RWPE1 (cell line): Measurements from ENCODE around the gene INPP5A.

ENCODE experiments used
- CTCF ChIA-PET: fragments of 350-600 bp; sonication (Branson Sonifier 250); formaldehyde crosslinking; extraction: SDS; loops from one replicate; lab custom pipeline; 2021; lab: Yijun Ruan, JAX
- POLR2A ChIA-PET: fragments of 400-600 bp; formaldehyde crosslinking; extraction: SDS; loops from one replicate; lab custom pipeline; 2020; ENCODE audit warnings: antibody characterized with exemption; ENCODE audit not compliant: low non-redundant PET; lab: Yijun Ruan, JAX
- DNase-seq: peaks from one replicate; pipeline ENCODE4 v3.0.0; 2012; ENCODE audit warnings: low spot score
- H3K27ac ChIP-seq: fragments of 450-650 bp; 2 replicates; pipeline ENCODE4 v1.5.1; 2017
- CTCF ChIP-seq: fragments of 450-650 bp; conservative IDR thresholded peaks from 2 replicates; pipeline ENCODE4 v1.5.1; 2017; ENCODE audit warnings: low read depth, mild to moderate bottlenecking

The INPP5A gene

GRCh38 chr10:132643709-132644526 is 106.3 kb downstream of the INPP5A start:
- ChIA-PET CTCF (interaction anchor here (0.6 to 2.1 kb wide), 3 partner anchors 11 to 223 kb away, joined by 4 to 8 read pairs (median 6); no protein-coding TSS in a partner anchor), POLR2A (no interaction called here)
- TF ChIP-seq CTCF: no peak
- DNase-seq: no peak
- no peak overlapping the region; the same call in 1 of the 2 replicates for H3K27ac ChIP-seq

GRCh38 chr10:132644527-132645246 is 107.1 kb downstream of the INPP5A start:
- ChIA-PET POLR2A (no interaction called here), CTCF (interaction anchor here (0.6 to 2.1 kb wide), 3 partner anchors 10 to 223 kb away, joined by 4 to 8 read pairs (median 6); no protein-coding TSS in a partner anchor)
- DNase-seq: no peak
- no peak overlapping the region; the same call in 1 of the 2 replicates for H3K27ac ChIP-seq
- TF ChIP-seq CTCF: no peak

- ChIA-PET POLR2A (no interaction called here), CTCF (no interaction called here)
- no peak for TF ChIP-seq CTCF
- DNase-seq: no peak
- no peak overlapping the region for H3K27ac ChIP-seq
Observed at GRCh38 chr10:132645247-132645530, 107.6 kb downstream of the INPP5A start.

GRCh38 chr10:132645630-132646442 is 108.2 kb downstream of the INPP5A start:
- no peak for DNase-seq

GRCh38 chr10:132646443-132647097 is 109.0 kb downstream of the INPP5A start:
- ChIA-PET POLR2A (no interaction called here), CTCF (interaction anchor here (0.6 kb wide), 1 partner anchor 12 kb away, joined by 3 read pairs; no protein-coding TSS in a partner anchor)
- TF ChIP-seq CTCF: no peak
- H3K27ac ChIP-seq: no peak overlapping the region
- DNase-seq: no peak

More at GRCh38 chr10:132645630-132646442, 108.2 kb downstream of the INPP5A start:
- ChIA-PET POLR2A (no interaction called here), CTCF (no interaction called here)
- no peak overlapping the region for H3K27ac ChIP-seq
- no peak for TF ChIP-seq CTCF
